ENCODE data around the gene ARID3C. TPM values are rescaled to one million over a fixed set of nuclear protein-coding genes. Genes with fewer than 3 reads are reported as not detected.

Gene ARID3C
- total RNA-seq, 1 experiment from 2014 or later, result not detected

GRCh38 chr9:34610434-34611206 lies 18.2 kb downstream of the ARID3C start:
- in situ Hi-C loops (cut with HindIII; ENCODE audit: low pct_unique_long_range_greater_than_20kb, low sequenced_read_pairs), result no loop called here
- DNase-seq (ENCODE audit: low read depth), result no peak

GRCh38 chr9:34607331-34607730 lies 21.5 kb downstream of the ARID3C start:
- in situ Hi-C loops (cut with HindIII; ENCODE audit: low pct_unique_long_range_greater_than_20kb, low sequenced_read_pairs), result no loop called here
- no peak for DNase-seq (ENCODE audit: low read depth)

GRCh38 chr9:34606905-34607304 lies 22.0 kb downstream of the ARID3C start:
- DNase-seq (ENCODE audit: low read depth), result no peak
- in situ Hi-C loops (cut with HindIII; ENCODE audit: low pct_unique_long_range_greater_than_20kb, low sequenced_read_pairs), result no loop called here

- in situ Hi-C loops (cut with HindIII; ENCODE audit: low pct_unique_long_range_greater_than_20kb, low sequenced_read_pairs), result no loop called here
- DNase-seq (ENCODE audit: low read depth), result no peak
Measured at GRCh38 chr9:34606190-34606589, 22.7 kb downstream of the ARID3C start.

- in situ Hi-C loops (cut with HindIII; ENCODE audit: low pct_unique_long_range_greater_than_20kb, low sequenced_read_pairs), result no loop called here
- peak; percentile 51 for DNase-seq (ENCODE audit: low read depth)
Measured at GRCh38 chr9:34603610-34604231, 25.1 kb downstream of the ARID3C start.

- no peak for DNase-seq (ENCODE audit: low read depth)
- in situ Hi-C loops (cut with HindIII; ENCODE audit: low pct_unique_long_range_greater_than_20kb, low sequenced_read_pairs), result no loop called here
Measured at GRCh38 chr9:34601937-34602573, 26.8 kb downstream of the ARID3C start.

- in situ Hi-C loops (cut with HindIII; ENCODE audit: low pct_unique_long_range_greater_than_20kb, low sequenced_read_pairs), result no loop called here
- no peak for DNase-seq (ENCODE audit: low read depth)
Measured at GRCh38 chr9:34600908-34601307, 28.0 kb downstream of the ARID3C start.

- DNase-seq (ENCODE audit: low read depth), result no peak
- in situ Hi-C loops (cut with HindIII; ENCODE audit: low pct_unique_long_range_greater_than_20kb, low sequenced_read_pairs), result no loop called here
Measured at GRCh38 chr9:34599546-34599945, 29.3 kb downstream of the ARID3C start.

- in situ Hi-C loops (cut with HindIII; ENCODE audit: low pct_unique_long_range_greater_than_20kb, low sequenced_read_pairs), result no loop called here
Measured at GRCh38 chr9:34594177-34594576, 34.7 kb downstream of the ARID3C start.

GRCh38 chr9:34592895-34593601 lies 35.8 kb downstream of the ARID3C start:
- DNase-seq (ENCODE audit: low read depth), result no peak
- in situ Hi-C loops (cut with HindIII; ENCODE audit: low pct_unique_long_range_greater_than_20kb, low sequenced_read_pairs), result no loop called here

More at GRCh38 chr9:34594177-34594576, 34.7 kb downstream of the ARID3C start:
- DNase-seq (ENCODE audit: low read depth), result no peak

- in situ Hi-C loops (cut with HindIII; ENCODE audit: low pct_unique_long_range_greater_than_20kb, low sequenced_read_pairs), result no loop called here
- no peak for DNase-seq (ENCODE audit: low read depth)
Measured at GRCh38 chr9:34591917-34592866, 36.7 kb downstream of the ARID3C start.

- in situ Hi-C loops (cut with HindIII; ENCODE audit: low pct_unique_long_range_greater_than_20kb, low sequenced_read_pairs), result no loop called here
- DNase-seq (ENCODE audit: low read depth), result peak; percentile 51
Measured at GRCh38 chr9:34591248-34591916, 37.5 kb downstream of the ARID3C start.

- in situ Hi-C loops (cut with HindIII; ENCODE audit: low pct_unique_long_range_greater_than_20kb, low sequenced_read_pairs), result no loop called here
- DNase-seq (ENCODE audit: low read depth), result no peak
Measured at GRCh38 chr9:34590381-34591247, 38.3 kb downstream of the ARID3C start.

- no peak for DNase-seq (ENCODE audit: low read depth)
- in situ Hi-C loops (cut with HindIII; ENCODE audit: low pct_unique_long_range_greater_than_20kb, low sequenced_read_pairs), result no loop called here
Measured at GRCh38 chr9:34589636-34590380, 39.1 kb downstream of the ARID3C start, which contains the start of gene CNTFR. Gene CNTFR (minus strand): TSS chr9:34589724. CDS start chr9:34568981, 20,743 bp downstream.

- no peak for DNase-seq (ENCODE audit: low read depth)
- in situ Hi-C loops (cut with HindIII; ENCODE audit: low pct_unique_long_range_greater_than_20kb, low sequenced_read_pairs), result no loop called here
Measured at GRCh38 chr9:34588671-34589635, 39.9 kb downstream of the ARID3C start.
